HG02642 (cell line): Measurements from ENCODE around the gene TMED9.

Experiments
- ATAC-seq: cut with Tn5 transposase; IDR thresholded peaks from one replicate; pipeline ENCODE4 v1.9.1; 2021; ENCODE audit warnings: mild to moderate bottlenecking; ENCODE audit not compliant: unreplicated experiment, poor library complexity

The TMED9 gene

DNA sequence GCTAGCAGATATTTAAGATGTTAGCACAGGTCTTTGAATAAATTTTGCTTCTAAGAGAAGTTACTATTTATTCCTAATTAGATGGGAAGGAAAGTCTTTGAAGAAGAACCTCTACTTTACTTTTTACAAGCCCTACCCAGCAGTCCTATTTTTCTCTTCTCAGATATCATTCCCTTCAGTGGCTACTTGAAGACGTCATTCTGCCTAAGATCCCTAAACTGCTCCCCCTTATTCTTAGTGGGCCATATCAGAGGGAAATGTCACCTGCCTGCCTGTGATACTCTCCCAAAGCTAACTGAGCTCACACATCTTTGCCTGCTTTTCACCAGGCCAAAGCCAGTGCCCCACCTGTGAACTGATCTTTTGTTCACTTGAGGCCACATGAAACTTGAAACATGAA is 16.5 kb upstream of the TMED9 start:
- no peak for ATAC-seq

DNA sequence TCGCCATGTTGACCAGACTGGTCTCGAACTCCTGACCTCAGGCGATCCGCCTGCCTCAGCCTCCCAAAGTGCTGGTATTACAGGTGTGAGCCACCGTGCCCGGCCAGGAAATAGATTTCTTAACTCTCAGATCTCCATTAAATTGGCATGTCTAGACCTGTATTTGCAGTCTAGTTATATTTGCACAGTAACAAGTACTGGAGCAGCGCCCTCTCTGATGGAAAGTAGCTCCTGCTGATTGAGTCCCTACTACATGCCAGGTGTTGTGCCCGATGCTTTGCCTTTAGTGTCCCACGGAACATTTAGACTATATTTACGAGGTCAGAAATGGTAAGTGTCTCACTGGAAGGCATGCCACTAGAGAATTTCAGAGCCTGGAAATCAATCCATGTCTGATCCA is 15.8 kb upstream of the TMED9 start:
- no peak for ATAC-seq

DNA sequence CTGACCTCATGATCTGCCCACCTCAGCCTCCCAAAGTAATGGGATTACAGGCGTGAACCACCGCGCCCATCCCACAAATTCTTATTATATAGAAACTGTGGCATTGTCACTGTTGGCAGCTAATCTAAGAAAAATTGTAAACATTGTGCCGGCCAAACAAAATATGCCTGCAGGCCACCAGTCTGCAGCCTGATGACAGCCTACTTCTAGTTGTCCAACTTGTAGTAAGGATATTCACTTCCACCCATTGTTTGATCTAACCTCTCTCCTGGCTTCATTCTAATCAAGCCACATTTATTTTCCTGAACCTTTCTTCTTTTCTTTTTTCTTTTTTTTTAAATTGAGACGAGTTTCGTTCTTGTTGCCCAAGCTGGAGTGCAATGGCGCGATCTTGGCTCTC is 13.7 kb upstream of the TMED9 start:
- ATAC-seq, result no peak

DNA sequence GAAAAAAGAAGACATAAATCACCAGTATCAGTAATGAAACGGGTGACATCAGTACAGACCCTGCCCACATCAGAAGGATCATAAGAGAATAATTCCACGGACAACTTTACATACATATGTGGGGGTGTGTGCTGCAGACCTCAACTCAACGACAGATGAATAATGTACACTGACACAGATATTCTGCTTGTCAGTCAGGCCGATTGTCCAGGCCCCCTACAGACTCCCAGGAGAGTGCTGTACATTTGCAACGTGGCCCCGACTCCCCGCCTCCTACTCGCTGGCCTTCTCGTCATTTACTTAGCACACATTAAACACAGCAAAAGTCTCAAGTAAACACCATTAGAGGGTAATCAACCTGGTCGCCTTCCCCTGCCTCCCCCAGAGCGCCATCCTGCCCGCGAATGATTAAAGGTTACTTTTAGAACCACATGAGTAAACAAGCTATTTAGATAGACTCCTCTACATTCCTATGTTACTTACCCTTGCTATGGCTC is 3.5 kb upstream of the TMED9 start:
- no peak for ATAC-seq

DNA sequence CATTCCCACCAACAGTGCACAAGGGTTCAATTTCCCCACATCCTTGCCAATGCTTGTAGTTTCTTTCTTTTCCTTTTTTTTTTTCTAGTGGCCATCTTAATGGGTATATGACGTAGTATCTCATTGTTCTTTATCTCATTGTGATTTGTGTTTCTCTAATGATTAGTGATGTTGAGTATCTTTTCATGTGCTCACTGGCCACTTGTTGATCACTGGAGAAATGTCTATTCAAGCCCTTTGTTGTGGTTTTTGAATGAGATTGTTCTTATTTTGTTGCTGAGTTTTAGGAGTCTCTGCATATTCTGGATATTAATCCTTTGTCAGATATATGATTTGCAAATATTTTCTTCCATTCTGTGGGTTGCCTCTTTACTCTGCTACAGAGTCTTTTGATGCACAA is 1.6 kb upstream of the TMED9 start:
- ATAC-seq, result no peak

DNA sequence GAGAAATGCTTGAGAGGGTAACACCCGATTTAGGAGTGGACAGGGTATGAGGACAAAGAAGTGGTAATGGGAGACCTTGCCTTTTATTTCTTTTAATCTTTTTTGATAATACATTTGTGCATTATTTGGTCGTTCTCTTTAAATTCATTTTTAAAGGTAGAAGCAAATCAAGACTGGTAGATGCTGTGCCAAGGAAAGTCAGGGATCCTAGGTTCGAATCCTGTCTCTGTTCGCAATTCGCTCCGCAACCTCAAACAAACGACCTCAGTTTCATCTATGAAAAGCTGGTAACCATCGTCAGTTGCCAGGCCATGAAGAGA is 353 bp upstream of the TMED9 start:
- no peak for ATAC-seq

DNA sequence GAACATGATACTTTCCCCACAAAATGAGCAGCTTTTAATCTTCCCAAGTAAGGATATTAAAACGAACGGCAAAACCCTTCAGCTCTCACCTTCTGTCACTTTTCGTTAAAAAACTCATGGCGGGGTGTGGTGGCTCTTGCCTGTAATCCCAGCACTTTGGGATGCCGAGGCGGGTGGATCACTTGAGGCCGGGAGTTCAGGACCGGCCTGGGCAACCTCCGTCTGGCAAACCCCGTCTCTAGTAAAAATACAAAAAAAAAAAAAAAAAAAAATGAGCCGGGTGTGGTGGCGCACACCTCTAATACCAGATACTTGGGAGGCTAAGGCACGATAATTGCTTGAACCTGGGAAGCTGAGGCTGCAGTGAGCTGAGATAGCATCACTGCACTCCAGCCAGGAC is 902 bp downstream of the TMED9 start:
- no peak for ATAC-seq

DNA sequence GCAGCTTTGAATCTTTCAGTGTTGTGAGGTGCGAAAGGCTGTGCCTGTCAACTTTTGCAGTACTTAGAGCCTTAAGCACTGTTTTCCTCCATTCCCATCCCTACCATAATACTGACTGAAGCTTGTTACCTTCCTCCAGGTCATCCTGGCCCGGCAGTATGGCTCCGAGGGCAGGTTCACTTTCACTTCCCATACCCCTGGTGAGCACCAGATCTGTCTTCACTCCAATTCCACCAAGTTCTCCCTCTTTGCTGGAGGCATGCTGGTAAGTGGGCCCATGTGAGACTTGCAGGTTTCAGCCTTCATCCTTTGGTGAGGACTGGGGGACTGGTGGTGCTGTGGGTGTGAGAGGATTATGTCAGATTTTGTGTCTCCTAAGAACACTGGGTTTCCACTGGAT is 1.5 kb downstream of the TMED9 start:
- ATAC-seq, result no peak

DNA sequence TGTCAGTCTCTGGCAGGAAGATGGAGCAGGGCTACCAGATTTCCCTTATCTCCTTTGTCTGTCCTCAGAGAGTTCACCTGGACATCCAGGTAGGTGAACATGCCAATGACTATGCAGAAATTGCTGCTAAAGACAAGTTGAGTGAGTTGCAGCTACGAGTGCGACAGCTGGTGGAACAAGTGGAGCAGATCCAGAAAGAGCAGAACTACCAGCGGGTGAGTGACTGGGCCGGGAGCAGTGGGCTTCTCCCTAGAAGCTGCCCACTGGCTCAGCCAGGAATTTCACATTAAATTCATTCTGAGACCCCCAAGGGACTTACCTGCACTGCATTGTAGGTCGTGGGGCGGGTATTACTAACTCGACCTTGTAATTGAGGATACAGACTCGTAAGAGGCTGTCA is 2.1 kb downstream of the TMED9 start:
- ATAC-seq, result no peak

DNA sequence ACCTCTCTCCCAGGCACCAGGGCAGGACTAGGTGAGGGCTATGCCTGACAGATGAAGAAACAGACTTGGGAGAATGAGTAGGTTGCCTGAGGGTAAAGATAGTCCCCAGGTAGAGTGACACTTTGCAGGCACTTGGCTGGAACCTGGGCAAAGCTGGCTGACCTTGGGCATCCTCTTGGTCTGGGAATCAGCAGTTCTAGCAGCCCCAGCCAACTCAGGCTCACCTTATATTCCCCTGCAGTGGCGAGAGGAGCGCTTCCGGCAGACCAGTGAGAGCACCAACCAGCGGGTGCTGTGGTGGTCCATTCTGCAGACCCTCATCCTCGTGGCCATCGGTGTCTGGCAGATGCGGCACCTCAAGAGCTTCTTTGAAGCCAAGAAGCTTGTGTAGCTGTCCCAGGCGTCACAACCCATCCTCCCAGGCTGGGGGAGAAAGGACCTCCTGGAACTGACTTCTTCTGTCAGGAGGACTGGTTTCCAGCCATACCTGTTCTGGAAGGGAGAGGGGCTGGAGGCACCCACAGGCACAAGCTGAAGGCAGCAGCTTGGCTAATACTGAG is 3.1 kb downstream of the TMED9 start:
- ATAC-seq, result no peak

DNA sequence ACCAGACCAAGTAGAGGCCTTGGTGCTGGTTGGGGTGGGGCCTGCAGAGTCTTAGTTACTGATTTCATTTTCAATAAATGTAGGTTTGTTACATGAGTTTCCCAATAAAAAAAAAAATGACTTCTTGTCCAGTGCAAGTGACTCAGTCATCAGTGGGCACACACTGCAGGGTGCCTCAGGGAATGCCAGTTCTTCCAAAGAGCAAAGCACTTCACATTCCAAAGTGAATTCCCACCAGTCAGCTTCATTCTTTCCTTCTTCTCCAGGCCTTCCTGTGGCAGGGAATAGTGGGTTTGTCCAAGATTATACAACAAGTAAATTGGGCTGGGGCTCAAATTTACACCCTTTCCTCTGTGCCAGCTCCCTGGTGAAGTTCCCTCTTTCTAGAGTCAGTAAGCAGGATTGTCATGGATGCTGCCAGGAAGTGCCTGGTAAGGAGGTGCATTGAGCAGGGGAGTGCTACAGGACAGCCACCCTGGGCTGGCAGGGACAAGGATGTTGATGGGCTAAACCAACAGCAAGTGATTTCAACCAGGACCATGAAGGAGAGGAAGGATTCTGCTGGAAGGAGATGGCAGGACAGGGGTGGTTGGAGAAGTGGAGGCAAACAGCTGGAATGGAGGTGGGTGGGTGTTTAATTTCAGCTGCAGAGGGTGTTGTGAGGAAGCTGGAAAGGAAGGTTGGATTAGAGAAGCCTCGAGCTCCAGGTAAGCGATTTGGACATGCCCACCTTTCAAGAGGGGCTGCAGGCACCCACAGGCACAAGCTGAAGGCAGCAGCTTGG is 4.2 kb downstream of the TMED9 start:
- no peak for ATAC-seq

DNA sequence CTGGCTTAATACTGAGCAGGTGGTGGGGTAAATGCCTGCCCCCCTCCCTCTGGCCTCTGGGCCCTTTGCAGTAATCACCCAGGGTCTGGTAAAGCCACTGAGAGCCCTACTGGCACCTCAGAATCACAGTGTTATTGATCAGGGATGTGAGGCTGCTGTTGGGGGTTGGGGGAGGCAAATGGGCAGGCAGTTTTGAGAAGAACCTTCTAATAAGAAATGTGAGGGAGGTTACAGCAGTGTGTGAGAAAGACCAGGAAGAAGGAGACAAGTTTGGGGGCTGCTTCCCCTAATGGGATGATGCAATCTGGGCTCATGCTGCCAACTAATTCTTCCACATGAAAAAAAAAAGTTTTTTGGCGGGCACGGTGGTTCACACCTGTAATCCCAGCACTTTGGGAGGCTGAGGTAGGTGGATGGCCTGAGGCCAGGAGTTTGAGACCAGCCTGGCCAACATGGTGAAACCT is 4.8 kb downstream of the TMED9 start:
- no peak for ATAC-seq

DNA sequence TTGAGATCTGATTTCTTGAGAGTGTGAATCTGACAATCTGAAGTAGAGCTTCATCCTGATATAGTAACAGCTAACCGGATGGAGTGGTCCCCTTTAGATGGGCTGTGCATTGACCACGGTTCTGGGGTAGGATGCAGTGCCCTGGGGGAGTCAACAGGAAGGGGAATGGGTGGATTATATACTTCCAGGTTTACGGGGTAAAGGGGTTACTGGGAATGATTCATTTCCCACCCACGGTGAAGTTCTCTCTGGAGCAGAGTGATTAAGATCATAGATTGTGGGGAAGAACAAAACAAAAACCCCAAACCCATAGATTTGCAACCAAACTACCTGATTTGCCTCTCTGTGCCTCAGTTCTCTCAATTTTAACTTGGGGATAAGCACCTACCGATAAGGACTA is 6.5 kb downstream of the TMED9 start:
- ATAC-seq, result no peak

DNA sequence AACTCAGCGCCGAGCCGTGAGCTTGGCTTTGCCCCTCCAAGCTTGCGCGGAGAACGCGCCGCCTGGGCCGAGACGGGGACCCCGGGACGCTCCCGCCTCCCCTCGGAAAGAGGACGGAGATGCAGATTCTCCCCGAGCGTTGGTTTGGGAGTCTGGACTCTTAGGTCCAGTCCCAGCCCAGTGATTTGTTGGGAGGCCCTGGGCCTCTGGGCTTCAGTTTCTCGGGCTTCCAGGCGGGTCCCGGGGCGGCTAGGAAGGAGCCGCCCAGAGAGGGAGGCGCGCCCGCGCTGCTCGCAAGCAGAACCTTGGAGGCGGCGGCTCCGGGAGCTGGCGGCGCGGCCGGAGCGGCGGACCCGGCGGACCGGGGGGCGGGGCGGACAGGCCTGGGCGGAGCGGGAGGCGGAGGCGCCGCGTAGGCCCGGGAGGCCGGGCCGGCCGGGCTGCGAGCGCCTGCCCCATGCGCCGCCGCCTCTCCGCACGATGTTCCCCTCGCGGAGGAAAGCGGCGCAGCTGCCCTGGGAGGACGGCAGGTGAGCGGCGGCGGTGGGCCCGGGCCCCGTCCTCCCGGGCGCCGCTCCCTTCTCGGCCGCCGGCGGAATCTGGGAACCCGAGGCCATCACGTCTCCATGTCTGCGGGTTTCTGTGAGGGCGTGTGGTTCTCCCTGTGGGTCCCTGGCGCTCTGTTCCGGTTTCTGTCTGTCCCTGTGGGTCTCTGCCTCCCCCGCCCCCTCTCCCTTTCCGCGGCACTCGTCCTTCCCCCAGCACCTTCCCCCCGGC is 7.9 kb downstream of the TMED9 start, which contains the start of gene B4GALT7:
B4GALT7 (plus strand) TSS at position 402 of the 777 bp plus-strand sequence; CDS start at position 481, 79 bp downstream.
- ATAC-seq, result peak; percentile 89

DNA sequence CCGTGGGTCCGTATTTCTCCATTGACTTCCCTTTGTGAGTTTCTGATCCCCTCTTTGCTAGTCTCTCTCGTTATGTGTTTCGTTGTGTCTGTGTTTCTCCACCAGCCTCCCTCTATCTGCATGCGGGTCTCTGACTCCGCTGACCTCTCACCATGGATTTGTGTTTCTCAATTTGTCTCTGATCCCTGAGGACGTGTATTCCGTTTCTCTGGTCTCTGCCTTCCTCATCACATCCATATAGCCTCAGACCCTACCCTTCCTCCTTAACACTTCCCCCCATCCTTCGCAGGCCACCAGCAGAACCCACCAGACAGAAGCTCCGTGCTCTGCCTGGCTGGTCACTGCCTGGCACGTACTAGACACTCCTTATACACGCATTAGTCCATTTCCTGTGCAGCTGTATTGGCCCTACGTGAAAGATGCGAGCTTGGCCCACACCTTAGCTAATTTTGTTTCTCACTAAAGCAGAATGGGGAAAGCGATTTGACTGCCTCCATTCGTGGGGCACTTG is 8.6 kb downstream of the TMED9 start:
- peak; percentile 2 for ATAC-seq

DNA sequence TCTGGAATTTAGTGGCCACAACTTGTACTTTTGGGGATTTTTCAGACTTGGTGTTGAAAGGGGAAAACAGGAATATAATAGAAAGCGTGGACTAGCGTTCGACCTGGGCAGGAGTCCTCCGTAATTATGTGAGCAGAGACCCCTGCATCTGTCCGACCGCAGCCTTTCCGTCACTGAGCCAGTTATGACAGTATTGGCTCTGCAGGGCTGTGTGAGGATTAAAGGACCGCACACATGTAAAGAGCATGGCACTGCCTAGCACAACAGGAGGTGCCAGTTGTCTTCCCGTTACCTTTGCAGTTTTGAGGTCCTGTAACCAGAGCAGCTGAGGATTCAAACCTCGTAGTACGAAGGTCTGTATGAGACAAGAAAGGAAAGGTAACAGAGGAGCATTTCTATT is 9.1 kb downstream of the TMED9 start:
- ATAC-seq, result no peak

DNA sequence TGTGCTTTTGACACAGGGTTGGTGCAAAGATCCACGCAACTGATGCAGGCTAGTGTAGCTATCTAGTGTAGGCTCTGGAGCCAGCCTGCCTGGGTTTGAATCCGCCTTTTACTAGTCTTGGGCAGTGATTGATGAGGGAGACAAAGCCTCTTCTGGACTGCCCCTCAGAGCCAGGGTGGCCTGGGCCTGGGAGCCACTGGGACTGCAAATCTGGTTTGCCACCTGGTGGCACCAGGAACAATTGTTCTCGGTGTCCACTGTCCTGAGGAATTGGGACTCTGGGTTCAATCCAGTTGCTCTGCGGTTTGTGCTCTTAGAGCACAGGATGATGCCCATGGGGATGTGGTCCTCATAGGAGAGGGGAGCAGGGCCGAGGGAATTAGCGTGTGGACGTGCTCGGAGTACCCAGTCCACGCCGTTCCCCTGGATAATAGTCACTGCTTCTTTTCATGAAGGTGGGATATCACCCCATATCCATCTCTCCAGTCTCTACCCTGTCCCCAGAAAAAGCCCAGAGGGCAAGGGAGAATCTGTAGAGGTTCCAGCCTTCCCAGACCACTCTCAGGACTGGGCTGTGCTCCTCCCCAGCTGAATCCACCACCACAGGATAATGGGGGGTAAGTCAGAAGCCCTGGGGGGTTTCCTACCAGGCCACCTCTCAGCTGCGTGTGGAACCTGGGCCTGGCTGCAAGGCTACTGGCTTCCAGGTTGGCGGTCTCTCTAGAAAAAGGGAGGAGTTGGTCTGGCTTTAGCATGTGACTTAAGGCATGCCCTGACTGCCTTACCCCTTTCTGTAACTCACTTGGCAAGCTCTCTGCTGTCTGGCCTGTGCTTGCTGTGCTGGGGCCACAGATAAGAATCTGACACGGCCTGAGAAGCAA is 9.8 kb downstream of the TMED9 start:
- no peak for ATAC-seq

DNA sequence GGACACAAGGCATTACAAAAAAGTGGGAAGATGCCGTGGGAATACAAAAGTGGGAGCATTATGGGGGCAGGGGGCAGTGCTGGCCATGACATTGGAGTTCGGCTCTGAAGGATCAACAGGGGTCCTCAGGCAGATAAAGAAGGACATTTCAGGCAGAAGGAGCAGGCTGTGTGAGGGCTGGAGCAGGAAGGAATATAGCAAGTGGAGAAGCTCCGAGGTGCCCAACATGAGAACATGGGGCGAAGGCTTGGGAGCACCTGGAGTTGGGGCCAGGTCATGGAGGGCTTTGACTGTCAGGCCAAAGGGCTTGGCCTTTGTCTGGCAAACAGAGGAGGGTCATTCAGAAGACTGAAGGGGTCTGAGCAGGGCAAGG is 10.4 kb downstream of the TMED9 start:
- ATAC-seq, result no peak

DNA sequence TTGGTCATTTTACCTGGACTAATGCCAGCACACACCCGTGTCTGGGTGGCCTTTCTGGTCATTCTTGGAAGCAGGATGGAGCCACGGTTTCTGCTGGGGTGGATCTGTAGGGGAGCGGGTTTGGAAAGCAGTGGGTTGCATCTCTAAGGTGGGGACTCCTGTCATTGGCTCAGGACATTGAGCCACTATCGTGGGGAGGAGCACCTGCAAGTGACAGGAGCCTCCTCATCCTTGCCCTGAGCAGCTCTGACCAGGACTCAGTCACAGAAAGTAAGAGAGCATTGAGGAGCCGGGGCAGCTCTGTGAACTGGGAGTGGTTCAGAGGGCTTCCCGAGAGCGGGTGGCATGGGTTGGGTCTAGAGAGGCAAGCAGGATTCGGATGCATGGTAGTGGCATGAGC is 11.6 kb downstream of the TMED9 start:
- ATAC-seq, result no peak

DNA sequence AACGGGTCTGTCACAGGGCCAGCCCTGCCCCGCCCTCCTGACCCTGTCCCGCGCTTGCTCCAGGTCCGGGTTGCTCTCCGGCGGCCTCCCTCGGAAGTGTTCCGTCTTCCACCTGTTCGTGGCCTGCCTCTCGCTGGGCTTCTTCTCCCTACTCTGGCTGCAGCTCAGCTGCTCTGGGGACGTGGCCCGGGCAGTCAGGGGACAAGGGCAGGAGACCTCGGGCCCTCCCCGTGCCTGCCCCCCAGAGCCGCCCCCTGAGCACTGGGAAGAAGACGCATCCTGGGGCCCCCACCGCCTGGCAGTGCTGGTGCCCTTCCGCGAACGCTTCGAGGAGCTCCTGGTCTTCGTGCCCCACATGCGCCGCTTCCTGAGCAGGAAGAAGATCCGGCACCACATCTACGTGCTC is 12.1 kb downstream of the TMED9 start:
- ATAC-seq, result no peak
